ENCODE results near the gene IDE. TPM values are rescaled to one million over a fixed set of nuclear protein-coding genes. Genes with fewer than 3 reads are reported as not detected.

IDE gene
- total and polyA plus RNA-seq, 2 of the 13 experiments (the other 11 are each of a cell fraction or from before 2014, with no cell fraction given) = 16.1 to 52.1 TPM

GRCh38 chr10:92419740-92420545 is 153.9 kb downstream of the IDE start:
- no TSS peak for BruUV-seq (replicated peaks)
- peak; percentile 86 for ATAC-seq
- Histone ChIP-seq H3K9me3 (ENCODE audit: low read length) (no peaks in the 10 kb centered on the region), H4K20me1 (ENCODE audit: insufficient read depth, low read length) (no peaks in the 10 kb centered on the region), H3K4me2 (ENCODE audit: low read depth, low read length) (peak overlapping the region; percentile 36), H3K4me3 (replicated peaks in 1 of 3; ENCODE audit: insufficient read depth in 1 of 3, low read depth in 2 of 3, low read length in 3 of 3) (peak overlapping the region in 1 of 3 experiments; percentile 19; a peak in 2 of 6 replicates), H3K27ac (ENCODE audit: extremely low read length, insufficient read depth, low read length) (no peak overlapping the region), H3K36me3 (replicated peaks in 1 of 2; ENCODE audit: control insufficient read depth in 1 of 2, insufficient read depth in 2 of 2, low read length in 2 of 2) (no peaks in the 10 kb centered on the region), H3K79me2 (ENCODE audit: insufficient read depth, low read length) (no peaks in the 10 kb centered on the region), H3K9ac (ENCODE audit: insufficient read depth, low read depth, low read length) (no peak overlapping the region), H3K27me3 (ENCODE audit: control insufficient read depth in 1 of 2, insufficient read depth in 2 of 2, low read length in 2 of 2) (peaks cover 0 to 26% of the 10 kb centered on the region in 2 experiments; a peak in 2 of 5 replicates), H3K4me1 (ENCODE audit: insufficient read depth, low read length) (no peaks in the 10 kb centered on the region), H2AFZ (ENCODE audit: low read length) (no peak overlapping the region)
- CTCF ChIA-PET (ENCODE audit: low intra/inter-chr PET ratio, low total read pairs) = no interaction called here
- intact Hi-C loops (cut with micrococcal nuclease; ENCODE audit: unreplicated experiment) (no loop called here), in situ Hi-C loops (cut with HindIII; ENCODE audit: extremely low pct_ligation_motif_present, low pct_unique_long_range_greater_than_20kb) (no loop called here)
- FAIRE-seq = no peak
- WGBS (ENCODE audit: low lambda C conversion rate) = 7% methylated on average over 9 of the region's 34 CpGs
- POLR2A ChIA-PET = interaction anchor here (1.4 kb wide), 1 partner anchor 129 kb away, joined by 3 read pairs; the partner anchor contains the start of genes CPEB3 and MARCHF5
- peak; percentile 42 for DNase-seq (ENCODE audit: low spot score)
- no peak for TF ChIP-seq TEAD3 (CRISPR knock-in tag; optimal IDR thresholded peaks at IDR 0.05; ENCODE audit: borderline replicate concordance)
- TF ChIP-seq ZFP41 (CRISPR knock-in tag; IDR thresholded peaks at IDR 0.05; ENCODE audit: borderline replicate concordance) = no peak
- no peak for TF ChIP-seq KDM5B (CRISPR knock-in tag; IDR thresholded peaks at IDR 0.05; ENCODE audit: borderline replicate concordance)
- no peak for TF ChIP-seq POLR2AphosphoS2 (IDR thresholded peaks at IDR 0.05; ENCODE audit: low read depth, low read length)
- no peak for TF ChIP-seq U2AF2 (IDR thresholded peaks at IDR 0.05; ENCODE audit: low read depth, low read length)
- no peak for TF ChIP-seq PAXIP1 (CRISPR knock-in tag; conservative IDR thresholded peaks at IDR 0.05)
- TF ChIP-seq THRA (CRISPR knock-in tag; IDR thresholded peaks at IDR 0.05; ENCODE audit: borderline replicate concordance) = 0 out of 2 replicates have a peak, but pooled peaks have one; percentile 17
- TF ChIP-seq FOXK1 (CRISPR knock-in tag; IDR thresholded peaks at IDR 0.05; ENCODE audit: borderline replicate concordance, low read depth) = peak; percentile 17; the same call in 1 of the 2 replicates
- no peak for TF ChIP-seq SP140L (CRISPR knock-in tag; IDR thresholded peaks at IDR 0.05; ENCODE audit: borderline replicate concordance)
- peak; percentile 69; the same call in 1 of the 2 replicates for TF ChIP-seq ZNF512 (CRISPR knock-in tag; IDR thresholded peaks at IDR 0.05)
- no peak for TF ChIP-seq ZNF30 (CRISPR knock-in tag; IDR thresholded peaks at IDR 0.05)
- TF ChIP-seq MYNN (CRISPR knock-in tag; IDR thresholded peaks at IDR 0.05; ENCODE audit: low read depth) = no peak
- no peak for TF ChIP-seq ZNF329 (CRISPR knock-in tag; IDR thresholded peaks at IDR 0.05; ENCODE audit: low read depth)
- TF ChIP-seq TBX2 (CRISPR knock-in tag; IDR thresholded peaks at IDR 0.05; ENCODE audit: borderline replicate concordance) = no peak
- no peak for TF ChIP-seq ZSCAN31 (CRISPR knock-in tag; IDR thresholded peaks at IDR 0.05; ENCODE audit: low read depth)
- peak; percentile 74 for TF ChIP-seq SKI (IDR thresholded peaks at IDR 0.05; ENCODE audit: partially characterized antibody)
- peak; percentile 87 for TF ChIP-seq CBX2 (IDR thresholded peaks at IDR 0.05; ENCODE audit: low read depth, low read length)
- no peak for TF ChIP-seq CBX2 (CRISPR knock-in tag; IDR thresholded peaks at IDR 0.05; ENCODE audit: low read depth)

Measured in HepG2 (cell line).